DND-41 (cell line): Measurements from ENCODE around the gene ADAMTS9.

Experiments
- ATAC-seq: fragments of 200-7000 bp; cut with Tn5 transposase; 3 replicates; pipeline ENCODE4 v1.9.1; 2021; ENCODE audit warnings: low read depth; ENCODE audit not compliant: insufficient read depth
- DNase-seq: peaks from one replicate; pipeline ENCODE4 v3.0.0-alpha.2; 2020
- H2AFZ ChIP-seq: 2 replicates; pipeline ENCODE4 v1.6.0; 2012; ENCODE audit warnings: low read depth, low read length
- H3K27ac ChIP-seq: 2 replicates; pipeline ENCODE4 v1.5.1; 2012; ENCODE audit warnings: low read length, inconsistent platforms
- H3K27me3 ChIP-seq: fragments of 200-600 bp; sonication (generic); 2 replicates; pipeline ENCODE4 v1.6.0; 2012; ENCODE audit warnings: low read length, mild to moderate bottlenecking, inconsistent platforms; ENCODE audit not compliant: insufficient read depth, poor library complexity
- H3K36me3 ChIP-seq: 2 replicates; pipeline ENCODE4 v1.5.1; 2012; ENCODE audit warnings: low read length, inconsistent platforms; ENCODE audit not compliant: insufficient read depth
- H3K4me1 ChIP-seq: 2 replicates; pipeline ENCODE4 v1.5.1; 2012; ENCODE audit warnings: mild to moderate bottlenecking, low read length; ENCODE audit not compliant: insufficient read depth
- H3K4me2 ChIP-seq: 2 replicates; pipeline ENCODE4 v1.6.0; 2012; ENCODE audit warnings: mild to moderate bottlenecking, moderate library complexity, low read length, inconsistent platforms; ENCODE audit not compliant: insufficient read depth
- H3K4me3 ChIP-seq, 2 experiments: fragments of 200-600 bp in 1 of 2; shearing (Covaris generic) in 1 of 2; 2 replicates each; pipeline ENCODE4 v1.5.1; 2012 to 2016; ENCODE audit warnings: inconsistent platforms in 2 of 2, low read length in 2 of 2, mild to moderate bottlenecking in 2 of 2, low read depth in 1 of 2, moderate library complexity in 1 of 2
- H3K79me2 ChIP-seq: 2 replicates; pipeline ENCODE4 v1.6.0; 2012; ENCODE audit warnings: low read length, inconsistent platforms; ENCODE audit not compliant: insufficient read depth
- H3K9ac ChIP-seq: 2 replicates; pipeline ENCODE4 v1.6.0; 2012; ENCODE audit warnings: low read depth, mild to moderate bottlenecking, inconsistent platforms, low read length, moderate library complexity
- H3K9me3 ChIP-seq: 2 replicates; pipeline ENCODE4 v1.5.1; 2012; ENCODE audit warnings: low read length, moderate library complexity, mild to moderate bottlenecking, inconsistent platforms; ENCODE audit not compliant: insufficient read depth, severe bottlenecking
- H4K20me1 ChIP-seq: 2 replicates; pipeline ENCODE4 v1.6.0; 2012; ENCODE audit warnings: low read length; ENCODE audit not compliant: insufficient read depth
- TF ChIP-seq, protein P1 (sequence below): IDR thresholded peaks from 2 replicates; pipeline ENCODE4 v1.5.1; 2012; ENCODE audit warnings: borderline replicate concordance, low read length, moderate library complexity, mild to moderate bottlenecking; ENCODE audit not compliant: poor library complexity, severe bottlenecking; ENCODE audit errors: extremely low read depth

ADAMTS9 gene

DNA sequence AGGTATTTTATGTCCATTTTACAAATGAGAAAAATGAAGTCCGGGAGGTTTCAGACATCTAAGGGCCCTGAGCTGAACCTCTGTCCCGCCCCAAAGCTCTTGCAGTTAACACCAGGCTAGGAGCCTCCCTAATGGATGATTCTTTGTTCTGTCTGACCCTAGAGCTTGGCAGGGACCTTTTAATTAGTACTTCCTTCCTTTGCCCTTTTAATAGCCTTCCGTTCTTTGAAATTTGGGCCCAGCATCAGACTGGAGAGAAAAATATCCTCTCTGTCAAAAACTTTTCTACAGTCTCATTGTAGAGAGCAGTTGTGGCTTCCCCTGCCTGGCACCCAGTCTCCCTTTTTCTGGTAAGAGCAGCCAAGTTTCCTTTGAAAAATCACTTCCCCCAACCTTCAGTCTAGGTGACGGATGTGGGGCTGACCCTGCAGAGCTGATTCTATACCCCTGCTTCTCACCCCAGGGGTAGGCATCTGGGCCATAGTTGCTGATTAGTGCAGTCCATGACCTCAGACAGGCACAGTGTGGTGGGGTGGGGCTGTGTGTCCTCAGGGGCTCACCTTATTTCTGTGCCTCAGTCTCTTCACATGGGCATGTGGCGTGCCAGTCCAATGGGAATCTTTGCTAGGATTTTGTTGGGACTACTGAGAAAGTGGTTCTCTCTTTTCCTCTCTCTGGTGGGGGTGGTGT is 220.4 kb downstream of the ADAMTS9 start:
- no peaks in the 10 kb centered on the region for H3K27me3 ChIP-seq
- no peaks in the 10 kb centered on the region for H3K36me3 ChIP-seq
- no peak overlapping the region for H3K4me3 ChIP-seq
- no peak overlapping the region for H3K27ac ChIP-seq
- H2AFZ ChIP-seq = no peak overlapping the region
- H3K4me2 ChIP-seq = no peak overlapping the region
- no peaks in the 10 kb centered on the region for H3K4me1 ChIP-seq
- no peaks in the 10 kb centered on the region for H3K9me3 ChIP-seq
- TF ChIP-seq, protein P1, sequence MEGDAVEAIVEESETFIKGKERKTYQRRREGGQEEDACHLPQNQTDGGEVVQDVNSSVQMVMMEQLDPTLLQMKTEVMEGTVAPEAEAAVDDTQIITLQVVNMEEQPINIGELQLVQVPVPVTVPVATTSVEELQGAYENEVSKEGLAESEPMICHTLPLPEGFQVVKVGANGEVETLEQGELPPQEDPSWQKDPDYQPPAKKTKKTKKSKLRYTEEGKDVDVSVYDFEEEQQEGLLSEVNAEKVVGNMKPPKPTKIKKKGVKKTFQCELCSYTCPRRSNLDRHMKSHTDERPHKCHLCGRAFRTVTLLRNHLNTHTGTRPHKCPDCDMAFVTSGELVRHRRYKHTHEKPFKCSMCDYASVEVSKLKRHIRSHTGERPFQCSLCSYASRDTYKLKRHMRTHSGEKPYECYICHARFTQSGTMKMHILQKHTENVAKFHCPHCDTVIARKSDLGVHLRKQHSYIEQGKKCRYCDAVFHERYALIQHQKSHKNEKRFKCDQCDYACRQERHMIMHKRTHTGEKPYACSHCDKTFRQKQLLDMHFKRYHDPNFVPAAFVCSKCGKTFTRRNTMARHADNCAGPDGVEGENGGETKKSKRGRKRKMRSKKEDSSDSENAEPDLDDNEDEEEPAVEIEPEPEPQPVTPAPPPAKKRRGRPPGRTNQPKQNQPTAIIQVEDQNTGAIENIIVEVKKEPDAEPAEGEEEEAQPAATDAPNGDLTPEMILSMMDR = no peak
- H3K9ac ChIP-seq = no peak overlapping the region
- H4K20me1 ChIP-seq = no peaks in the 10 kb centered on the region
- DNase-seq (no peak), ATAC-seq (no peak)
- no peaks in the 10 kb centered on the region for H3K79me2 ChIP-seq
